Measurements from ENCODE around the gene TSC22D2. TPM values are rescaled to one million over a fixed set of nuclear protein-coding genes. Genes with fewer than 3 reads are reported as not detected.

Gene TSC22D2
- total RNA-seq, 3 donors from 2014 or later (not counting 1 experiment from before 2014, with no cell fraction given), result 50.1 to 66.3 (median 63.0) TPM

GRCh38 chr3:150433347-150433746 is 25.2 kb downstream of the TSC22D2 start:
- intact Hi-C loops (cut with micrococcal nuclease), result no loop called here
- WGBS (ENCODE audit: insufficient coverage), result 89% methylated on average over 3 of the region's 5 CpGs

GRCh38 chr3:150434234-150434633 is 26.1 kb downstream of the TSC22D2 start:
- Histone ChIP-seq H3K27me3 (ENCODE audit: control insufficient read depth, insufficient read depth, low read length) (no peaks in the 10 kb centered on the region), H3K36me3 (ENCODE audit: control insufficient read depth, insufficient read depth, low read length) (no peaks in the 10 kb centered on the region), H3K4me1 (ENCODE audit: control insufficient read depth, insufficient read depth, low read length) (no peaks in the 10 kb centered on the region), H3K9me3 (ENCODE audit: control insufficient read depth, insufficient read depth, low read length) (no peaks in the 10 kb centered on the region), H3K27ac (ENCODE audit: low read length) (no peak overlapping the region), H3K4me3 (ENCODE audit: low read length) (no peak overlapping the region)
- WGBS (ENCODE audit: insufficient coverage), result 91% methylated on average over 3 of the region's 4 CpGs
- intact Hi-C loops (cut with micrococcal nuclease), result no loop called here
- Mint-ChIP-seq H3K4me3 (no peak overlapping the region), H3K36me3 (no peaks in the 10 kb centered on the region), H3K4me1 (peaks cover 21 to 23% of the 10 kb centered on the region in 2 donors), H3K27me3 (ENCODE audit: low read depth in 2 of 2) (no peaks in the 10 kb centered on the region), H3K9me3 (no peaks in the 10 kb centered on the region), H3K27ac (peak overlapping the region in 1 of 2 donors; percentile 51)
- ATAC-seq (no peak), DNase-seq (no peak)
- TF ChIP-seq, protein P1, sequence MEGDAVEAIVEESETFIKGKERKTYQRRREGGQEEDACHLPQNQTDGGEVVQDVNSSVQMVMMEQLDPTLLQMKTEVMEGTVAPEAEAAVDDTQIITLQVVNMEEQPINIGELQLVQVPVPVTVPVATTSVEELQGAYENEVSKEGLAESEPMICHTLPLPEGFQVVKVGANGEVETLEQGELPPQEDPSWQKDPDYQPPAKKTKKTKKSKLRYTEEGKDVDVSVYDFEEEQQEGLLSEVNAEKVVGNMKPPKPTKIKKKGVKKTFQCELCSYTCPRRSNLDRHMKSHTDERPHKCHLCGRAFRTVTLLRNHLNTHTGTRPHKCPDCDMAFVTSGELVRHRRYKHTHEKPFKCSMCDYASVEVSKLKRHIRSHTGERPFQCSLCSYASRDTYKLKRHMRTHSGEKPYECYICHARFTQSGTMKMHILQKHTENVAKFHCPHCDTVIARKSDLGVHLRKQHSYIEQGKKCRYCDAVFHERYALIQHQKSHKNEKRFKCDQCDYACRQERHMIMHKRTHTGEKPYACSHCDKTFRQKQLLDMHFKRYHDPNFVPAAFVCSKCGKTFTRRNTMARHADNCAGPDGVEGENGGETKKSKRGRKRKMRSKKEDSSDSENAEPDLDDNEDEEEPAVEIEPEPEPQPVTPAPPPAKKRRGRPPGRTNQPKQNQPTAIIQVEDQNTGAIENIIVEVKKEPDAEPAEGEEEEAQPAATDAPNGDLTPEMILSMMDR (IDR thresholded peaks at IDR 0.05), result no peak

More at GRCh38 chr3:150433347-150433746, 25.2 kb downstream of the TSC22D2 start:
- Histone ChIP-seq H3K4me1 (ENCODE audit: control insufficient read depth, insufficient read depth, low read length) (no peaks in the 10 kb centered on the region), H3K36me3 (ENCODE audit: control insufficient read depth, insufficient read depth, low read length) (no peaks in the 10 kb centered on the region), H3K9me3 (ENCODE audit: control insufficient read depth, insufficient read depth, low read length) (no peaks in the 10 kb centered on the region), H3K27ac (ENCODE audit: low read length) (no peak overlapping the region), H3K27me3 (ENCODE audit: control insufficient read depth, insufficient read depth, low read length) (no peaks in the 10 kb centered on the region), H3K4me3 (ENCODE audit: low read length) (no peak overlapping the region)
- no peak overlapping the region for H3K4me3 Mint-ChIP-seq
- no peaks in the 10 kb centered on the region for H3K36me3 Mint-ChIP-seq
- DNase-seq (no peak), ATAC-seq (no peak)
- TF ChIP-seq, protein P1 (IDR thresholded peaks at IDR 0.05), result no peak
- H3K27ac Mint-ChIP-seq, result no peak overlapping the region
- no peaks in the 10 kb centered on the region for H3K27me3 Mint-ChIP-seq (ENCODE audit: low read depth in 2 of 2)
- H3K9me3 Mint-ChIP-seq, result no peaks in the 10 kb centered on the region
- peaks cover 27 to 28% of the 10 kb centered on the region in 2 donors for H3K4me1 Mint-ChIP-seq

GRCh38 chr3:150436161-150436560 is 28.1 kb downstream of the TSC22D2 start:
- H3K9me3 ChIP-seq (ENCODE audit: control insufficient read depth, insufficient read depth, low read length), result no peaks in the 10 kb centered on the region
- no peak overlapping the region for H3K4me3 ChIP-seq (ENCODE audit: low read length)
- no peak overlapping the region for H3K4me3 Mint-ChIP-seq
- peaks cover 15 to 17% of the 10 kb centered on the region in 2 donors for H3K4me1 Mint-ChIP-seq
- no peaks in the 10 kb centered on the region for H3K36me3 ChIP-seq (ENCODE audit: control insufficient read depth, insufficient read depth, low read length)
- no peaks in the 10 kb centered on the region for H3K27me3 ChIP-seq (ENCODE audit: control insufficient read depth, insufficient read depth, low read length)
- H3K27ac ChIP-seq (ENCODE audit: low read length), result no peak overlapping the region
- TF ChIP-seq, protein P1 (IDR thresholded peaks at IDR 0.05), result no peak
- H3K27ac Mint-ChIP-seq, result no peak overlapping the region
- 100% methylated on average over 3 of the region's 5 CpGs for WGBS (ENCODE audit: insufficient coverage)
- H3K27me3 Mint-ChIP-seq (ENCODE audit: low read depth in 2 of 2), result no peaks in the 10 kb centered on the region
- H3K4me1 ChIP-seq (ENCODE audit: control insufficient read depth, insufficient read depth, low read length), result no peaks in the 10 kb centered on the region
- intact Hi-C loops (cut with micrococcal nuclease), result no loop called here
- no peak for DNase-seq
- H3K9me3 Mint-ChIP-seq, result no peaks in the 10 kb centered on the region
- no peak for ATAC-seq
- H3K36me3 Mint-ChIP-seq, result no peaks in the 10 kb centered on the region

GRCh38 chr3:150439657-150440056 is 31.6 kb downstream of the TSC22D2 start:
- no peaks in the 10 kb centered on the region for H3K27me3 ChIP-seq (ENCODE audit: control insufficient read depth, insufficient read depth, low read length)
- no peaks in the 10 kb centered on the region for H3K4me1 ChIP-seq (ENCODE audit: control insufficient read depth, insufficient read depth, low read length)
- no peak overlapping the region for H3K27ac Mint-ChIP-seq
- no peak for ATAC-seq
- TF ChIP-seq, protein P1 (IDR thresholded peaks at IDR 0.05), result no peak
- no peak overlapping the region for H3K27ac ChIP-seq (ENCODE audit: low read length)
- H3K36me3 Mint-ChIP-seq, result no peaks in the 10 kb centered on the region
- H3K27me3 Mint-ChIP-seq (ENCODE audit: low read depth in 2 of 2), result no peaks in the 10 kb centered on the region
- intact Hi-C loops (cut with micrococcal nuclease), result no loop called here
- H3K9me3 ChIP-seq (ENCODE audit: control insufficient read depth, insufficient read depth, low read length), result no peaks in the 10 kb centered on the region
- no peak overlapping the region for H3K4me3 ChIP-seq (ENCODE audit: low read length)
- WGBS (ENCODE audit: insufficient coverage), result 95% methylated on average over 2 of the region's 3 CpGs
- peaks cover 3% of the 10 kb centered on the region for H3K36me3 ChIP-seq (ENCODE audit: control insufficient read depth, insufficient read depth, low read length)
- peaks cover 22% of the 10 kb centered on the region in 2 donors for H3K4me1 Mint-ChIP-seq
- H3K4me3 Mint-ChIP-seq, result no peak overlapping the region
- no peaks in the 10 kb centered on the region for H3K9me3 Mint-ChIP-seq
- no peak for DNase-seq

Measured in natural killer cell (primary cell).